HepG2 (cell line): ENCODE measurements around the gene GRAMD1A. TPM values are rescaled to one million over a fixed set of nuclear protein-coding genes. Genes with fewer than 3 reads are reported as not detected.

ENCODE experiments used
- ATF6 ChIP-seq: sonication (generic); formaldehyde crosslinking; conservative IDR thresholded peaks from 2 replicates; pipeline ENCODE4 v1.4.0; 2020; ENCODE audit warnings: missing genetic modification reagents
- FOXK2 ChIP-seq: fragments of 450-650 bp; IDR thresholded peaks from 2 replicates; pipeline ENCODE4 v1.6.1; 2016
- HDAC2 ChIP-seq: sonication (generic); formaldehyde crosslinking; IDR thresholded peaks from 2 replicates; pipeline ENCODE4 v1.4.0; 2020; ENCODE audit warnings: missing genetic modification reagents
- JDP2 ChIP-seq: sonication (generic); formaldehyde crosslinking; IDR thresholded peaks from 2 replicates; pipeline ENCODE4 v1.8.1; 2022; ENCODE audit warnings: missing genetic modification reagents, borderline replicate concordance
- KMT2A ChIP-seq: sonication (generic); formaldehyde crosslinking; IDR thresholded peaks from 2 replicates; pipeline ENCODE4 v1.4.0; 2020; ENCODE audit warnings: missing genetic modification reagents
- NKX3-1 ChIP-seq: sonication (generic); formaldehyde crosslinking; IDR thresholded peaks from 2 replicates; pipeline ENCODE4 v1.5.0; 2020; ENCODE audit warnings: missing genetic modification reagents
- ONECUT2 ChIP-seq: sonication (generic); formaldehyde crosslinking; IDR thresholded peaks from 2 replicates; pipeline ENCODE4 v1.4.0; 2020; ENCODE audit warnings: missing genetic modification reagents
- POGZ ChIP-seq: sonication (generic); formaldehyde crosslinking; IDR thresholded peaks from 2 replicates; pipeline ENCODE4 v1.4.0; 2020; ENCODE audit warnings: mild to moderate bottlenecking, missing genetic modification reagents
- POLR2AphosphoS2 ChIP-seq: IDR thresholded peaks from 2 replicates; pipeline ENCODE4 v1.6.1; 2011; ENCODE audit warnings: low read depth, low read length, improper control_type of control experiment
- RAD21 ChIP-seq: fragments of 450-650 bp; formaldehyde crosslinking; IDR thresholded peaks from 2 replicates; pipeline ENCODE4 v1.5.0; 2020; ENCODE audit warnings: mild to moderate bottlenecking
- RAD51 ChIP-seq: fragments of 450-650 bp; IDR thresholded peaks from 2 replicates; pipeline ENCODE4 v1.6.1; 2016; ENCODE audit warnings: borderline replicate concordance
- SIN3B ChIP-seq: fragments of 150-350 bp; IDR thresholded peaks from 2 replicates; pipeline ENCODE4 v1.6.1; 2014; ENCODE audit warnings: low read length
- SMAD9 ChIP-seq: sonication (generic); formaldehyde crosslinking; IDR thresholded peaks from 2 replicates; pipeline ENCODE4 v1.5.1; 2020; ENCODE audit warnings: mild to moderate bottlenecking, missing genetic modification reagents
- SRSF4 ChIP-seq: fragments of 200-400 bp; formaldehyde crosslinking; IDR thresholded peaks from one replicate; pipeline ENCODE4 v1.6.1; 2018; ENCODE audit warnings: mild to moderate bottlenecking, low read depth, low read length, moderate library complexity; ENCODE audit not compliant: poor library complexity, severe bottlenecking
- ZFP1 ChIP-seq: IDR thresholded peaks from 2 replicates; pipeline ENCODE4 v1.6.1; 2016
- ZNF431 ChIP-seq: sonication (generic); formaldehyde crosslinking; IDR thresholded peaks from 2 replicates; pipeline ENCODE4 v1.9.0; 2022; ENCODE audit warnings: missing genetic modification reagents, low read depth, mild to moderate bottlenecking, borderline replicate concordance
- ZNF441 ChIP-seq: sonication (generic); formaldehyde crosslinking; IDR thresholded peaks from 2 replicates; pipeline ENCODE4 v1.7.0; 2021; ENCODE audit warnings: missing genetic modification reagents, borderline replicate concordance
- ZNF607 ChIP-seq: sonication (generic); formaldehyde crosslinking; IDR thresholded peaks from 2 replicates; pipeline ENCODE4 v1.5.1; 2020; ENCODE audit warnings: missing genetic modification reagents, mild to moderate bottlenecking, borderline replicate concordance
- ZNF674 ChIP-seq: sonication (generic); formaldehyde crosslinking; IDR thresholded peaks from 2 replicates; pipeline ENCODE4 v1.5.0; 2020; ENCODE audit warnings: low read depth, mild to moderate bottlenecking, missing genetic modification reagents
- ZNF792 ChIP-seq: IDR thresholded peaks from 2 replicates; pipeline ENCODE4 v1.6.1; 2016
- polyA plus RNA-seq, 8 experiments: library from polyadenylated mRNA; depleted of rRNA in 3 of 8; stranded (reverse) in 7 of 8; unstranded in 1 of 8; fragments of >200 nt; fragmentation: Illumina TruSeq in 4 of 8; extraction: Trizol in 4 of 8; gene quantifications; 2 replicates each; pipeline versions ENCODE4 v1.2.1 to v1.2.3, GENCODE V29; 2011 to 2016; ENCODE audit warnings: low read depth in 4 of 8, missing spikeins in 1 of 8, mixed read lengths in 1 of 8; ENCODE audit not compliant: insufficient read depth in 1 of 8
- total RNA-seq, 5 experiments: library from RNA; depleted of rRNA; stranded (reverse); fragments of >200 nt; fragmentation: Illumina TruSeq; extraction: Trizol; gene quantifications; 2 replicates each; pipeline ENCODE4 v1.2.3, GENCODE V29; 2016; ENCODE audit warnings: low read depth in 1 of 5
- TF ChIP-seq, protein P1 (sequence below): sonication (generic); formaldehyde crosslinking; IDR thresholded peaks from 2 replicates; pipeline ENCODE4; 2020; ENCODE audit warnings: missing genetic modification reagents, mild to moderate bottlenecking, borderline replicate concordance
- TF ChIP-seq, protein P2 (sequence below): sonication (generic); formaldehyde crosslinking; IDR thresholded peaks from 2 replicates; pipeline ENCODE4 v1.4.0; 2020; ENCODE audit warnings: missing genetic modification reagents; ENCODE audit errors: not compliant biosample characterization

The GRAMD1A gene
- total and polyA plus RNA-seq, 2 of the 13 experiments (the other 11 are each of a cell fraction or from before 2014, with no cell fraction given): 14.7 to 181 TPM

DNA sequence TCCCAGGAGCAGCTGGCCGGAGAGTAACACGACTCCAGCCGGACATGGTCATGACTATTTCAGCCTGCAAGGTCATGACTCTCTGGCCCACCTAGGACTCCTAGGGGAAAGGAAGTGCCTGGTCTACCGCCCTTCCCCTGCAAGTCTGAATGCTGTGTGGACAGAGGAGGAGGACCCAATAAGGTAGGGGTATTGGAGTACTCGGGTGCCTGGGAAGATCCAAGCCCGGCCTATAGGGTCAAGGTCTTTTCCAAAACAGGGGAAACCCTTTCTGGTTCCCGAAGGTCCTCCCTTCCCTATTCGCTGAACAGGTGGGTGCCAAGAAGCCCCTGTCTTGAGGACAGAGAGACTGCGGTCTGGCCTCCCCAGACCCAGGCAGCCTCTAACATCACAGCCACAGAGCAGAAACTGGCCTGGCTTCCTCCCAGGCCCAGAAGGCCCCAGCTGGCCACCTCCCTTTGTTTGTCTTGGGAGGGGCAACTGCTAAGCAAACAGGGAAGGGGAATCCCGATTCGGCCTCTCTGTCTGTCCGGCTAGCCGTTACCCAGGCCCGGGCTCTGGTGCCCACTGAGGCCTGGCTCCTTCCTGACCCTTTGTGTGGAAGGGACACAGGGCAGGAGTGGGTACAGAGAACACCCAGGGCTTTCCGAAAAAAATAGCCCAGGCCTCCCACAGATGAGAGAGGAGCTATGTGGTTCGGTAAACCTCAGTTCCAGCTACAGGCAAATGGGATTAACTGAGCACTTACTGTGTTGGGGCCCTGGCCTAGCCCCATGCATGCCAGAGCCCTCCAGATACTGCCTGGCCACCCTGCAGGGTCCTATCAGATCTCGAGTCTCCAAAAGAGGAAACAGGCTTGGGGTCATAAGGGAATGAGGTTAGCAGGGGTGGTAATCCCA is 5.2 kb upstream of the GRAMD1A start (continued):
- TF ChIP-seq ATF6 (CRISPR knock-in tag) (no peak), RAD21 (CRISPR knock-in tag) (peak; percentile 22; the same call in 1 of the 2 replicates), ZNF441 (CRISPR knock-in tag) (peak; percentile 62; the same call in 1 of the 2 replicates), ONECUT2 (CRISPR knock-in tag) (no peak), ZFP1 (0 out of 2 replicates have a peak, but pooled peaks have one; percentile 70), ZNF792 (CRISPR knock-in tag) (no peak; the same call in 1 of the 2 replicates), SMAD9 (CRISPR knock-in tag) (no peak), ZNF674 (CRISPR knock-in tag) (no peak), NKX3-1 (0 out of 2 replicates have a peak, but pooled peaks have one; percentile 53), SIN3B (no peak), ZNF607 (no peak), ZNF431 (CRISPR knock-in tag) (no peak), SRSF4 (no peak), HDAC2 (CRISPR knock-in tag) (peak; percentile 91), RAD51 (no peak), JDP2 (CRISPR knock-in tag) (no peak), POGZ (CRISPR knock-in tag) (peak; percentile 55; the same call in 1 of the 2 replicates), FOXK2 (no peak), POLR2AphosphoS2 (no peak), KMT2A (CRISPR knock-in tag) (peak; percentile 43; the same call in 1 of the 2 replicates)
- TF ChIP-seq, protein P1, sequence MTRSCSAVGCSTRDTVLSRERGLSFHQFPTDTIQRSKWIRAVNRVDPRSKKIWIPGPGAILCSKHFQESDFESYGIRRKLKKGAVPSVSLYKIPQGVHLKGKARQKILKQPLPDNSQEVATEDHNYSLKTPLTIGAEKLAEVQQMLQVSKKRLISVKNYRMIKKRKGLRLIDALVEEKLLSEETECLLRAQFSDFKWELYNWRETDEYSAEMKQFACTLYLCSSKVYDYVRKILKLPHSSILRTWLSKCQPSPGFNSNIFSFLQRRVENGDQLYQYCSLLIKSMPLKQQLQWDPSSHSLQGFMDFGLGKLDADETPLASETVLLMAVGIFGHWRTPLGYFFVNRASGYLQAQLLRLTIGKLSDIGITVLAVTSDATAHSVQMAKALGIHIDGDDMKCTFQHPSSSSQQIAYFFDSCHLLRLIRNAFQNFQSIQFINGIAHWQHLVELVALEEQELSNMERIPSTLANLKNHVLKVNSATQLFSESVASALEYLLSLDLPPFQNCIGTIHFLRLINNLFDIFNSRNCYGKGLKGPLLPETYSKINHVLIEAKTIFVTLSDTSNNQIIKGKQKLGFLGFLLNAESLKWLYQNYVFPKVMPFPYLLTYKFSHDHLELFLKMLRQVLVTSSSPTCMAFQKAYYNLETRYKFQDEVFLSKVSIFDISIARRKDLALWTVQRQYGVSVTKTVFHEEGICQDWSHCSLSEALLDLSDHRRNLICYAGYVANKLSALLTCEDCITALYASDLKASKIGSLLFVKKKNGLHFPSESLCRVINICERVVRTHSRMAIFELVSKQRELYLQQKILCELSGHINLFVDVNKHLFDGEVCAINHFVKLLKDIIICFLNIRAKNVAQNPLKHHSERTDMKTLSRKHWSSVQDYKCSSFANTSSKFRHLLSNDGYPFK (CRISPR knock-in tag): no peak
- TF ChIP-seq, protein P2, sequence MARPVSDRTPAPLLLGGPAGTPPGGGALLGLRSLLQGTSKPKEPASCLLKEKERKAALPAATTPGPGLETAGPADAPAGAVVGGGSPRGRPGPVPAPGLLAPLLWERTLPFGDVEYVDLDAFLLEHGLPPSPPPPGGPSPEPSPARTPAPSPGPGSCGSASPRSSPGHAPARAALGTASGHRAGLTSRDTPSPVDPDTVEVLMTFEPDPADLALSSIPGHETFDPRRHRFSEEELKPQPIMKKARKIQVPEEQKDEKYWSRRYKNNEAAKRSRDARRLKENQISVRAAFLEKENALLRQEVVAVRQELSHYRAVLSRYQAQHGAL (CRISPR knock-in tag): no peak
